HCT116 (cell line): ENCODE measurements around the gene PRKG1. TPM values are rescaled to one million over a fixed set of nuclear protein-coding genes. Genes with fewer than 3 reads are reported as not detected.

Experiments used
- ATAC-seq: fragments of 200-7000 bp; cut with Tn5 transposase; 2 replicates; pipeline ENCODE4 v1.9.1; 2020; ENCODE audit warnings: mild to moderate bottlenecking, moderate library complexity
- BruUV-seq: library from RNA; stranded (reverse); fragments of 400-500 nt; replicated peaks from 2 replicates; lab custom pipeline; 2021; lab: Mats Ljungman, UMichigan
- CTCF ChIA-PET: fragments of 300-600 bp; sonication (Branson Sonifier 250); formaldehyde crosslinking; loops from one replicate; lab custom pipeline; 2021; ENCODE audit warnings: antibody characterized with exemption; lab: Charles Lee
- POLR2A ChIA-PET: fragments of 300-600, 350-600 bp; sonication (Branson Sonifier 250); formaldehyde crosslinking; loops from one replicate; lab custom pipeline; 2021; ENCODE audit warnings: antibody characterized with exemption; lab: Charles Lee
- RAD21 ChIA-PET, 2 experiments: fragments of 300-600 bp; sonication (Branson Sonifier 250); formaldehyde crosslinking; loops; one replicate each; lab custom pipeline; 2023; ENCODE audit warnings: low total read pairs in 2 of 2; ENCODE audit not compliant: uncharacterized antibody in 2 of 2, unreplicated experiment in 2 of 2, low non-redundant PET in 1 of 2; lab: Charles Lee
- DNase-seq: peaks from one replicate; pipeline ENCODE4 v3.0.0-alpha.2; 2010; ENCODE audit warnings: low read depth, low spot score
- H2AFZ ChIP-seq: fragments of 200-600 bp; shearing (Covaris generic), sonication (generic); 2 replicates; pipeline ENCODE4 v1.6.1; 2017; ENCODE audit warnings: low read depth, mixed run types, mixed read lengths, antibody characterized with exemption, low read length; ENCODE audit not compliant: poor library complexity, severe bottlenecking
- H3K27ac ChIP-seq: 2 replicates; pipeline ENCODE4 v1.5.1; 2012; ENCODE audit warnings: low read depth, low read length
- H3K27me3 ChIP-seq: fragments of 200-600 bp; sonication (generic); 2 replicates; pipeline ENCODE4 v1.6.1; 2016; ENCODE audit warnings: mixed run types, low read length, mixed read lengths; ENCODE audit not compliant: insufficient read depth
- H3K36me3 ChIP-seq, 2 experiments: fragments of 200-500 bp in 1 of 2; fragments of 200-600 bp in 1 of 2; sonication (Bioruptor generic) in 1 of 2; sonication (generic) in 1 of 2; 2 replicates each; pipeline versions ENCODE4 v1.5.1 to v1.6.1; 2014 to 2016; ENCODE audit warnings: low read length in 2 of 2, inconsistent platforms in 1 of 2, mixed read lengths in 1 of 2, mixed run types in 1 of 2; ENCODE audit not compliant: insufficient read depth in 2 of 2, control insufficient read depth in 1 of 2
- H3K4me1 ChIP-seq, 2 experiments: fragments of 200-600 bp in 1 of 2; sonication (generic) in 1 of 2; 2 replicates each; pipeline versions ENCODE4 v1.5.1 to v1.6.1; 2012 to 2017; ENCODE audit warnings: low read length in 2 of 2, inconsistent platforms in 1 of 2, mild to moderate bottlenecking in 1 of 2, mixed read lengths in 1 of 2, mixed run types in 1 of 2, moderate library complexity in 1 of 2; ENCODE audit not compliant: insufficient read depth in 2 of 2, control insufficient read depth in 1 of 2
- H3K4me2 ChIP-seq: fragments of 200-600 bp; sonication (generic); 2 replicates; pipeline ENCODE4 v1.6.1; 2017; ENCODE audit warnings: mixed run types, low read length, mixed read lengths
- H3K4me3 ChIP-seq, 2 experiments: fragments of 200-600 bp in 1 of 2; sonication (generic) in 1 of 2; replicated peaks in 1 of 2; 2 replicates each; pipeline ENCODE4 v1.5.1; 2011 to 2016; ENCODE audit warnings: low read length in 2 of 2, control low read depth in 1 of 2, low read depth in 1 of 2, mild to moderate bottlenecking in 1 of 2, mixed read lengths in 1 of 2, mixed run types in 1 of 2
- H3K79me2 ChIP-seq: fragments of 200-600 bp; sonication (generic); 2 replicates; pipeline ENCODE4 v1.6.1; 2017; ENCODE audit warnings: mild to moderate bottlenecking, mixed run types, low read length, moderate library complexity, mixed read lengths; ENCODE audit not compliant: insufficient read depth
- H3K9ac ChIP-seq: fragments of 200-600 bp; sonication (generic); 2 replicates; pipeline ENCODE4 v1.6.1; 2016; ENCODE audit warnings: low read length, mixed read lengths
- H3K9me2 ChIP-seq: fragments of 200-600 bp; sonication (generic), shearing (Covaris generic); 2 replicates; pipeline ENCODE4 v1.6.1; 2017; ENCODE audit warnings: mixed run types, mild to moderate bottlenecking, moderate library complexity; ENCODE audit not compliant: insufficient read depth
- H3K9me3 ChIP-seq, 2 experiments: fragments of 200-500 bp in 1 of 2; fragments of 200-600 bp in 1 of 2; sonication (Bioruptor generic) in 1 of 2; sonication (generic) in 1 of 2; 2 replicates each; pipeline ENCODE4 v1.6.1; 2014 to 2017; ENCODE audit warnings: low read length in 2 of 2, mixed read lengths in 2 of 2, inconsistent platforms in 1 of 2, low read depth in 1 of 2, mild to moderate bottlenecking in 1 of 2, mixed run types in 1 of 2, moderate library complexity in 1 of 2; ENCODE audit not compliant: control insufficient read depth in 1 of 2, insufficient read depth in 1 of 2
- H4K20me1 ChIP-seq: fragments of 200-600 bp; sonication (generic), shearing (Covaris generic); 2 replicates; pipeline ENCODE4 v1.6.1; 2017; ENCODE audit warnings: mixed run types, mild to moderate bottlenecking, moderate library complexity; ENCODE audit not compliant: insufficient read depth
- CEBPB ChIP-seq: IDR thresholded peaks from 2 replicates; pipeline ENCODE4 v1.6.1; 2012; ENCODE audit warnings: low read depth
- EGR1 ChIP-seq: IDR thresholded peaks from 2 replicates; pipeline ENCODE4 v1.6.1; 2012; ENCODE audit warnings: low read depth
- FOSL1 ChIP-seq: IDR thresholded peaks from 2 replicates; pipeline ENCODE4 v1.6.1; 2012; ENCODE audit warnings: low read depth
- JUND ChIP-seq: IDR thresholded peaks from 2 replicates; pipeline ENCODE4 v1.6.1; 2012
- POLR2A ChIP-seq: IDR thresholded peaks from 2 replicates; pipeline ENCODE4 v1.7.0; 2011; ENCODE audit warnings: borderline replicate concordance; ENCODE audit not compliant: insufficient read depth, insufficient read length; ENCODE audit errors: extremely low read depth
- POLR2AphosphoS5 ChIP-seq: IDR thresholded peaks from 2 replicates; pipeline ENCODE4 v1.6.1; 2011; ENCODE audit warnings: mild to moderate bottlenecking, low read depth, low read length, moderate library complexity
- RAD21 ChIP-seq: IDR thresholded peaks from 2 replicates; pipeline ENCODE4 v1.6.1; 2012; ENCODE audit warnings: low read depth, mild to moderate bottlenecking
- REST ChIP-seq: IDR thresholded peaks from 2 replicates; pipeline ENCODE4 v1.6.1; 2012; ENCODE audit warnings: low read depth
- SIN3A ChIP-seq: IDR thresholded peaks from 2 replicates; pipeline ENCODE4 v1.6.1; 2012; ENCODE audit warnings: low read depth
- SRF ChIP-seq: IDR thresholded peaks from 2 replicates; pipeline ENCODE4 v1.6.1; 2012; ENCODE audit warnings: low read depth
- TCF7L2 ChIP-seq: IDR thresholded peaks from 2 replicates; pipeline ENCODE4 v1.7.0; 2011; ENCODE audit warnings: borderline replicate concordance, inconsistent platforms; ENCODE audit not compliant: insufficient read depth, insufficient read length; ENCODE audit errors: extremely low read depth
- YY1 ChIP-seq: IDR thresholded peaks from 2 replicates; pipeline ENCODE4 v1.6.1; 2011; ENCODE audit warnings: low read length, low read depth, moderate library complexity, mild to moderate bottlenecking; ENCODE audit not compliant: insufficient replicate concordance; ENCODE audit errors: extremely low read depth
- ZFX ChIP-seq: fragments of 450-650 bp; IDR thresholded peaks from 2 replicates; pipeline ENCODE4 v1.6.1; 2017
- intact Hi-C: fragments of 100-400 bp; cut with micrococcal nuclease; formaldehyde crosslinking; loops from 2 replicates; pipeline ENCODE4 v1.10.0; 2022
- total RNA-seq: library from RNA; stranded (reverse); gene quantifications from one replicate; pipeline ENCODE4 v1.2.1, GENCODE V29; 2021; ENCODE audit not compliant: unreplicated experiment
- TF ChIP-seq, protein P1 (sequence below): IDR thresholded peaks from 2 replicates; pipeline ENCODE4 v1.6.1; 2011; ENCODE audit warnings: mild to moderate bottlenecking, low read length, moderate library complexity; ENCODE audit not compliant: insufficient replicate concordance; ENCODE audit errors: extremely low read depth
- TF ChIP-seq, protein P2 (sequence below): IDR thresholded peaks from 2 replicates; pipeline ENCODE4 v1.6.1; 2012
- TF ChIP-seq, protein P3 (sequence below): IDR thresholded peaks from 2 replicates; pipeline ENCODE4 v1.6.1; 2012

Gene PRKG1
- total RNA-seq, 1 experiment from 2014 or later = 1.4 TPM

- TF ChIP-seq ZFX (no peak), SRF (no peak), REST (no peak), TCF7L2 (no peak), SIN3A (no peak), RAD21 (no peak), EGR1 (no peak), YY1 (no peak), FOSL1 (no peak), POLR2AphosphoS5 (no peak), JUND (no peak), POLR2A (no peak), CEBPB (no peak)
- TF ChIP-seq, protein P1, sequence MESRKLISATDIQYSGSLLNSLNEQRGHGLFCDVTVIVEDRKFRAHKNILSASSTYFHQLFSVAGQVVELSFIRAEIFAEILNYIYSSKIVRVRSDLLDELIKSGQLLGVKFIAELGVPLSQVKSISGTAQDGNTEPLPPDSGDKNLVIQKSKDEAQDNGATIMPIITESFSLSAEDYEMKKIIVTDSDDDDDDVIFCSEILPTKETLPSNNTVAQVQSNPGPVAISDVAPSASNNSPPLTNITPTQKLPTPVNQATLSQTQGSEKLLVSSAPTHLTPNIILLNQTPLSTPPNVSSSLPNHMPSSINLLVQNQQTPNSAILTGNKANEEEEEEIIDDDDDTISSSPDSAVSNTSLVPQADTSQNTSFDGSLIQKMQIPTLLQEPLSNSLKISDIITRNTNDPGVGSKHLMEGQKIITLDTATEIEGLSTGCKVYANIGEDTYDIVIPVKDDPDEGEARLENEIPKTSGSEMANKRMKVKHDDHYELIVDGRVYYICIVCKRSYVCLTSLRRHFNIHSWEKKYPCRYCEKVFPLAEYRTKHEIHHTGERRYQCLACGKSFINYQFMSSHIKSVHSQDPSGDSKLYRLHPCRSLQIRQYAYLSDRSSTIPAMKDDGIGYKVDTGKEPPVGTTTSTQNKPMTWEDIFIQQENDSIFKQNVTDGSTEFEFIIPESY = no peak
- TF ChIP-seq, protein P2, sequence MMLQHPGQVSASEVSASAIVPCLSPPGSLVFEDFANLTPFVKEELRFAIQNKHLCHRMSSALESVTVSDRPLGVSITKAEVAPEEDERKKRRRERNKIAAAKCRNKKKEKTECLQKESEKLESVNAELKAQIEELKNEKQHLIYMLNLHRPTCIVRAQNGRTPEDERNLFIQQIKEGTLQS = no peak
- TF ChIP-seq, protein P3, sequence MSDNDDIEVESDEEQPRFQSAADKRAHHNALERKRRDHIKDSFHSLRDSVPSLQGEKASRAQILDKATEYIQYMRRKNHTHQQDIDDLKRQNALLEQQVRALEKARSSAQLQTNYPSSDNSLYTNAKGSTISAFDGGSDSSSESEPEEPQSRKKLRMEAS = no peak
- TF ChIP-seq, all 23 proteins: peak for 0
- Histone ChIP-seq H4K20me1 (no peaks in the 10 kb centered on the region; the same call in 1 of the 2 replicates), H3K27ac (no peak overlapping the region), H3K4me2 (no peak overlapping the region), H3K9me2 (no peaks in the 10 kb centered on the region; the same call in 1 of the 2 replicates), H3K9ac (no peak overlapping the region), H3K27me3 (no peaks in the 10 kb centered on the region), H2AFZ (no peak overlapping the region), H3K79me2 (no peaks in the 10 kb centered on the region), H3K36me3 (no peaks in the 10 kb centered on the region), H3K4me3 (no peak overlapping the region), H3K4me1 (no peaks in the 10 kb centered on the region), H3K9me3 (no peaks in the 10 kb centered on the region)
- intact Hi-C loops = no loop called here
- ATAC-seq = no peak
- ChIA-PET CTCF (no interaction called here), RAD21 (no interaction called here), POLR2A (no interaction called here)
- DNase-seq = no peak
- BruUV-seq = no TSS peak
These were observed 1210.2 kb downstream of the PRKG1 start for GRCh38 chr10:52284416-52285013.
